HG03378 (cell line): ENCODE measurements around the gene TMPRSS5.

Experiments
- ATAC-seq: cut with Tn5 transposase; IDR thresholded peaks from one replicate; pipeline ENCODE4 v1.9.1; 2021; ENCODE audit warnings: mild to moderate bottlenecking, moderate library complexity; ENCODE audit not compliant: unreplicated experiment

The TMPRSS5 gene

DNA sequence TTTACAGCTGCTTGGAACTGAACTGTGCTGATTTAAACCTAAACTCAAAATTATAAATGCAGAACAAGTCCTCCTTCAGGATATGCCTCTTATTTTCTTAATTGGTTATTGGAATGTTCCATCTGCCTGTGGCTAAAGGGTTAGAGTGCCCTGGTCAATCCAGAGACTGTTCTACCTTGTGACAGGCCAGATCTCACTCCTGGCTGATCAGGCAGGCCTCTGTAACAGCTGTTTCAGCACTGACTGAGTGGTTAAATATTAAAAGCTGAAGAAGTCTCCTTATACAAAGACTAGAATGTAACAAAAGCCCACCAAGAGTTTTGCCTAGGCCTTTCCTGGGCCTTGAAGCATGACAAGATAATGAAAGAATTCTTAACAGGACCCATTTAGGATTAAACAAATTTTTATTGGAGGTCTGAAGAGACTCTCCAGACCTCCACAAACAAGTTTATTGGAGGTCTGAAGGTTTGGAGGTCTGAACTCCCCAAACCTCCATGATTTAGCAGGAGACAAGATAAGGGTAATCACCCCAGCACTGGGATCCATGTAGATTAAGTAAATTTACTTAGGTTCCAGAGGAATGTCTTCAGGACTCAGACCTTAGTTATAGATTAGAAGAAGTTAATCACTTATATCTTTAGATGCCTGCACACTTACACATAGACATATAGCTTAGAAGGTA is 35.8 kb downstream of the TMPRSS5 start:
- no peak for ATAC-seq

GRCh38 chr11:113668255-113668654 is 37.9 kb downstream of the TMPRSS5 start:
- ATAC-seq = no peak

- ATAC-seq = no peak
These were observed 38.3 kb downstream of the TMPRSS5 start for GRCh38 chr11:113667801-113668200.

- ATAC-seq = no peak
These were observed 39.5 kb downstream of the TMPRSS5 start for GRCh38 chr11:113666584-113666983.

DNA sequence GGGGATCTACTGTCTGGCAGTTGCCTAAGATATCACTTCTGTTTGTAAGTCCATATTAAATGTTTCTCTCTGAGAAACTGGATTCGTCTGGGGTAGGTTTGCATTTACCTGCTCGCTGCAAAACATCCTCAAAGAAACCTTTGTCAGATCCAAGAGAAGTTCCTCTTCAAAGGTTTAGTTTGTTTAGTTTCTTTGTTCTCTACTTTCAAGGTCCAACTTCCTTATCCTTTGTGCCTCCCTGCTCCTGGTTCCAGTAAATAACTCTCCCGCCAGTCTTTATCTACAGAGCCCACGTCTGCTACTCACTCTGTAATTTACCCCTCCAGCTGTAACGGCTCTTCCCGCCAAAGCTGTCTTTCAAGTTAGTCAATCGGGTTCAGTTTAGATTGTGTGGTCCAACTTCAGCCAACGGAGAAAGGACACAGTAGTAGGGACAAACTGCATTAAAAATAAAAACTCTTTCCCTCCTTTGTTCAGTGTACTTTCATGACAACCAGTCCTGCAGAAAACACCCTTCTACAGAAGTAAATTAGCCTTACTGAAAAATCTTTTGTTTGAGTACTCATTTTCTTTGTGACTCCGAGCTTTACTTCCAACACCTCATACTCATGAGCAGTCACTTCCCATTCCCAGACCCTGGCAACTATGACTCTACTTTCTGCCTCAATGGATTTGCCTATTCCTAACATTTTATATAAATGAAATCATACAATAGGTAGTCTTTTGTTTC is 41.0 kb downstream of the TMPRSS5 start:
- ATAC-seq = no peak

DNA sequence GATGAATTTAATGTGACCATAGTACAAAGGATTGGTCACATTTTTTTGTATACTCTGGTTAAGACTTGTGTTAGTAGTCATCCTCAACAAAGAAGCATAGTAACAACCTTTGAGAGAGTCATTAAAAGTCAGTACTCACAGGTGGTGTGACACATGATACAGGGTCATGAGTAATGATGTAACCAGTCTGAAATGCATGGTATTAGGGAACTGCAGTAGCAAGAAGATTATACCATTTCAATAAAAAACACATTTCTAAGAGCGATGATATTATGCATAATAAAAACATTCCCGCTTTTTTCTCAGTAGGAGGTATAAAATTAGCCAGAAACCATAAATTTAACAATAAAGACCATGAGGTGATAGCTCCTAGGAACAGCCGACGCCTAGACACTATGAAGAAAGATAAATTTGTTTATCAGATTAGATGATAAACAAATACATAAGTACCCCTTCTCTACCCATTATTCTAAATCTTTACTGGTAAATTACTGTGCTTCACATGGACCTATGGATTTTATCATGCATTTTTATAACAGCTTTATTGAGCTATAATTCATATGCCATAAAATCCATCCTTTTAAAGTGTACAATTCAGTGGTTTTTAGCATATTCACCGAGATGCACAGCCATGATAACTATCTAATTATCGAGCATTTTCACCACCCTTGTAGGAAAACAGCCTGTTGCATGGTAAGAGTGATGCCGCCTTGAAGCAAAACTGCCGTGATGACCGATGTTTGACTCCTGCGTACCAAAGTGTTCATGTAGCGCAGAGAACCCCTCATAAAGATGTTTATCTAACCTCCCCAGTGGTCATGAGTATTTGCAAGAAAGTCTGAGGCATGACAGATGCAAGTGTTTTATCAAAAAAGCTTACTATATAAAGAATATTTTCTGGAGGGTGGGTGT is 41.8 kb downstream of the TMPRSS5 start:
- ATAC-seq = no peak

DNA sequence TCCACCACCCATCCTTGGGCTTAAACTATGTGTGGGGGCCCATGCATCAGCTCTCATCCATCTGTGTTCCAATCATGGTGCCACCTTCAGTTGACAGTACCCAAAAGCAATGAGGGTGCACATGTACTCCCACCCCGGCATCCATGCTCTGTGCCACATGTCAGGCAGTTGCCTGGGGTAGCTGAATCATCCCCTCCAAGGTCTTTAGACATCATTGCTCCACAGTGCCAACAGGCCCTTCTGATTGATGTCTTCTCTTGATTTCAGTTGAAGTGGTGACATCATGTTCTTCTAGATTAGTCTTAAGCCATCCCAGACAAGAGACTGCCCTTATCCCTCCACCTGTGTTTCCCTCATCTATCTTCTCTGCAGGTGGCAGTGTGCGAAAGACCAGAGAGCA is 42.5 kb downstream of the TMPRSS5 start:
- no peak for ATAC-seq

- ATAC-seq = no peak
These were observed 50.3 kb downstream of the TMPRSS5 start for GRCh38 chr11:113655771-113656170.

GRCh38 chr11:113651023-113651422 is 55.1 kb downstream of the TMPRSS5 start:
- no peak for ATAC-seq

DNA sequence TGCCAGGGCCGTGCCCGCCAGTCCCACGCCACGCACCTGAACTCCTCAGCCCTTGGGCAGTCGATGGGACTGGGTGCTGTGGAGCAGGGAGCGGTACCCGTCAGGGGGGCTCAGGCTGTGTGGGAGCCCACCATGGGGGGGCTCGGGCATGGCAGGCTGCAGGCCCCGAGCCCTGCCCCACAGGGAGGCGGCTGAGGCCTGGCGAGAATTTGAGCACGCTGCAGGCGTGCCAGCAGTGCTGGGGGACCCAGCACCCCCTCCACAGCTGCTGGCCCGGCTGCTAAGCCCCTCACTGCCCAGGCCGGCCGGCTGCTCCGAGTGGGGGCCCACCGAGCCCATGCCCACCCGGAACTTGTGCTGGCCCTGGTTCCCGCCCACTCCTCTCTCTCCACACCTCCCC is 56.8 kb downstream of the TMPRSS5 start:
- ATAC-seq = no peak

- ATAC-seq = no peak
These were observed 58.3 kb downstream of the TMPRSS5 start for GRCh38 chr11:113647856-113648255.

GRCh38 chr11:113647108-113647507 is 59.0 kb downstream of the TMPRSS5 start:
- ATAC-seq = no peak

- ATAC-seq = no peak
These were observed 60.3 kb downstream of the TMPRSS5 start for GRCh38 chr11:113645593-113646349.

DNA sequence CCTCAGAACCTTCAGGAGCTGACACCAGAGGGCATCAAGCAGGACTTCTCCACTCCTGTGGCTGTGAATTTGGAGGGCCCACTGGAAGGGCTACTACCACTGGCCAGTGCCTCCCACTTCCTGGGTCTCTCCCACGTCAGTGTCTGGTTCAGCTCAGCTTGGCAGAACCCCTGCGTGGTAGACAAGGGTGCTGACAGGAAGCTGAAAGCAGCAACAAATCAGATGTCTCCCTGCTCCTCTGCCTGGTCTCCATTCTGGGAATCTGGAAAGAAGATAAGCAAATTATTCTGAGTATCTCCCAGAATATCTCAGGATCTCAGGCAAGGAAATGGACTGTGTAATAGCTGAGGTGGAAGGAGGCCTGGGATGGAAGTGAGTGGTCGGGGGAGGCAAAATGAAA is 61.5 kb downstream of the TMPRSS5 start:
- ATAC-seq = no peak

GRCh38 chr11:113643701-113644100 is 62.4 kb downstream of the TMPRSS5 start:
- ATAC-seq = no peak

DNA sequence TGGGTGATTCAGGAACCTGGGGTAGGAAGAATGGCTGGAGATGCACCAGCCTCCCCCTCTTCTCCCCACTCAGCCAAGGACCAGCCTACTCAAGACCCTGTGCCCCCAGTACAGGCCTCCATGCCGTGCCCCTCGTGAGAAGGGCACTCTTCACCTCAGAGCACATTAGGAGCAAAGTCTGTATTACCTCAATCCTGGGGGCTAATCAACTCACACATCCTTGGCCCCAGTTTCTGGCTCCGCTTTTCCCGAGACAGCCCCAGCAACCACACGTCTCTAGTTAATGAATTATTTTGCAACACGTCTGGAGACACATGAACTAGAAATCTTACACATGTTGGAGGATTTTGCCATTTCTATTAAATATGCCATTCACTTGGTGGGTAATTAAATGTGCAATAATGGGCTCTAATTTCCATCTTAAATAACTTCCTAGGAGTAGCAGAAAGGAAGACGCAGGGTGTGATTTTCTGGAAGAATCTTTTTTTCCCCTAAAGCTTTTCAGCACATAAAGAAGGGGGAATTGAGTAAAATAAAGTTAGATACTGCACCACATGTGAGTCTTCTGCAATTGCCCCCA is 63.0 kb downstream of the TMPRSS5 start:
- ATAC-seq = no peak

DNA sequence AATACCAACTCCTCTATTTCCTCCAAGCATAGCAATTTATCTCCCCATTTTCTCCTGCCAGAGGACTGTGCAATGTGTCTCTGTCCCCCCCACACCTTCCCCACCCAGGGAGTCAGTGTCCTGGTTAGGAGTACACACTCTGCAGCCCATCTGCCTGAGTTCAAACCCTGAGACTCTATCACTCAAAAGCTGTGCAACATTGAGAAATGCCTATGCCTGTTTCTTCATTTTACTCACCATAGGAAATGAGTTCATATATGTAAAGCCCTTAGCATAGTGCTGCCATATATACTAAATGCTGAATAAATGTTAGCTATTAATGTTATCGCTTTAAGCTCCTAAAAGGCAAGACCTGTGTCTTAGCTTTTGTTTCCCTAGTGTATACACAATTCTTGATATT is 64.0 kb downstream of the TMPRSS5 start:
- ATAC-seq = no peak

GRCh38 chr11:113638376-113638775 is 67.7 kb downstream of the TMPRSS5 start:
- ATAC-seq = no peak

- no peak for ATAC-seq
These were observed 68.5 kb downstream of the TMPRSS5 start for GRCh38 chr11:113637636-113638035.
